GM12891 (cell line): Measurements from ENCODE around the gene CPS1.

Source experiments
- POLR2A ChIP-seq: IDR thresholded peaks from 2 replicates; pipeline ENCODE4 v1.6.1; 2011; ENCODE audit warnings: low read depth, low read length, control low read depth
- SPI1 ChIP-seq: IDR thresholded peaks from 2 replicates; pipeline ENCODE4 v1.6.1; 2011; ENCODE audit warnings: low read depth, low read length, control low read depth
- TAF1 ChIP-seq: IDR thresholded peaks from 2 replicates; pipeline ENCODE4 v1.6.1; 2011; ENCODE audit warnings: low read depth, low read length, control low read depth

DNA sequence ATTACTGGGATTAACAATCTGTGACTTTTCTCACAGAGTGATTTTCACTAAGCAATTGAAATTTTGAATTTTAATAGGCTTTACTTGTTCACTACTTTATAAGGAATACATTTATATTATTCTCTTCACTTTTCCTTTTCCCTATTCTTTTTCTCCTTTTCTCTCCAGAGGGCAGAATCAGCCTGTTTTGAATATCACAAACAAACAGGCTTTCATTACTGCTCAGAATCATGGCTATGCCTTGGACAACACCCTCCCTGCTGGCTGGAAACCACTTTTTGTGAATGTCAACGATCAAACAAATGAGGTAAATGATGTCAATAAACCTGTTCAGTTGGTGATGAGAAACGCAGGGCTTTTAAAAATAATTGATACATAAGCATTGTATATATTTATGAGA, 35.3 kb downstream of the CPS1 start:
- TF ChIP-seq TAF1, result no peak
- TF ChIP-seq POLR2A, result no peak
- TF ChIP-seq SPI1, result no peak
